Caco-2 (cell line): ENCODE measurements around the gene SELENOI. TPM values are rescaled to one million over a fixed set of nuclear protein-coding genes. Genes with fewer than 3 reads are reported as not detected.
A peak's percentile ranks its signal among the peaks of the same experiment; 100 is the strongest.

ENCODE experiments used
- BruUV-seq: library from RNA; stranded (reverse); fragments of 400-500 nt; replicated peaks from 2 replicates; lab custom pipeline; 2021; lab: Mats Ljungman, UMichigan
- CTCF ChIA-PET: fragments of 300-600 bp; sonication (Branson Sonifier 250); formaldehyde crosslinking; loops from one replicate; lab custom pipeline; 2022; ENCODE audit warnings: antibody characterized with exemption; lab: Charles Lee
- POLR2A ChIA-PET: fragments of 300-600 bp; sonication (Branson Sonifier 250); formaldehyde crosslinking; loops from one replicate; lab custom pipeline; 2022; ENCODE audit warnings: antibody characterized with exemption; lab: Charles Lee
- DNase-seq, 2 experiments: peaks; one replicate each; pipeline versions ENCODE4 v3.0.0 to v3.0.0-alpha.2; 2020 to 2022
- H3K27me3 ChIP-seq: replicated peaks from 2 replicates; pipeline ENCODE4 v1.6.0; 2011; ENCODE audit warnings: low read length; ENCODE audit not compliant: control insufficient read depth, insufficient read depth
- H3K36me3 ChIP-seq: 2 replicates; pipeline ENCODE4 v1.5.1; 2011; ENCODE audit warnings: low read length; ENCODE audit not compliant: control insufficient read depth, insufficient read depth
- H3K4me1 ChIP-seq: fragments of 250-450 bp; sonication (Bioruptor Pico); 2 replicates; pipeline ENCODE4 v1.5.1; 2020; ENCODE audit warnings: mild to moderate bottlenecking
- H3K4me3 ChIP-seq: 2 replicates; pipeline ENCODE4 v1.5.1; 2011; ENCODE audit warnings: low read depth, mild to moderate bottlenecking, control low read depth, low read length
- H3K9me3 ChIP-seq: fragments of 250-450 bp; sonication (Bioruptor Pico); 2 replicates; pipeline ENCODE4 v1.5.1; 2020; ENCODE audit warnings: mild to moderate bottlenecking, moderate library complexity
- H3K27ac Mint-ChIP-seq: one replicate; pipeline ENCODE4 v1.8.0; 2022; ENCODE audit warnings: mixed read lengths; ENCODE audit not compliant: unreplicated experiment
- H3K27me3 Mint-ChIP-seq: one replicate; pipeline ENCODE4 v1.8.0; 2022; ENCODE audit warnings: mixed read lengths; ENCODE audit not compliant: insufficient read depth, unreplicated experiment
- H3K36me3 Mint-ChIP-seq: one replicate; pipeline ENCODE4 v1.8.0; 2022; ENCODE audit warnings: mild to moderate bottlenecking, mixed read lengths; ENCODE audit not compliant: insufficient read depth, unreplicated experiment
- H3K4me1 Mint-ChIP-seq: one replicate; pipeline ENCODE4 v1.8.0; 2022; ENCODE audit warnings: low read depth, mixed read lengths; ENCODE audit not compliant: unreplicated experiment
- H3K4me3 Mint-ChIP-seq: one replicate; pipeline ENCODE4 v1.8.0; 2022; ENCODE audit warnings: mild to moderate bottlenecking, moderate library complexity, mixed read lengths; ENCODE audit not compliant: unreplicated experiment
- H3K9me3 Mint-ChIP-seq: one replicate; pipeline ENCODE4 v1.8.0; 2022; ENCODE audit warnings: mixed read lengths; ENCODE audit not compliant: unreplicated experiment
- intact Hi-C: fragments of 100-400 bp; cut with micrococcal nuclease; formaldehyde crosslinking; loops from one replicate; pipeline ENCODE4 v1.10.0; 2022; ENCODE audit not compliant: unreplicated experiment
- total RNA-seq: library from RNA; stranded (reverse); gene quantifications from 2 replicates; pipeline ENCODE4 v1.2.3, GENCODE V29; 2022
- TF ChIP-seq, protein P1 (sequence below), 2 experiments: fragments of 200-600 bp in 1 of 2; IDR thresholded peaks; 1 replicate in 1 of 2; 2 replicates in 1 of 2; pipeline versions ENCODE4 v1.5.1 to v1.8.0; 2011 to 2022; ENCODE audit warnings: antibody characterized with exemption in 1 of 2, control low read depth in 1 of 2, inconsistent platforms in 1 of 2, low read depth in 1 of 2, low read length in 1 of 2, mild to moderate bottlenecking in 1 of 2, moderate library complexity in 1 of 2; ENCODE audit not compliant: insufficient read depth in 1 of 2, severe bottlenecking in 1 of 2, unreplicated experiment in 1 of 2

The SELENOI gene
- total RNA-seq, 1 experiment from 2014 or later = 68.9 TPM

DNA sequence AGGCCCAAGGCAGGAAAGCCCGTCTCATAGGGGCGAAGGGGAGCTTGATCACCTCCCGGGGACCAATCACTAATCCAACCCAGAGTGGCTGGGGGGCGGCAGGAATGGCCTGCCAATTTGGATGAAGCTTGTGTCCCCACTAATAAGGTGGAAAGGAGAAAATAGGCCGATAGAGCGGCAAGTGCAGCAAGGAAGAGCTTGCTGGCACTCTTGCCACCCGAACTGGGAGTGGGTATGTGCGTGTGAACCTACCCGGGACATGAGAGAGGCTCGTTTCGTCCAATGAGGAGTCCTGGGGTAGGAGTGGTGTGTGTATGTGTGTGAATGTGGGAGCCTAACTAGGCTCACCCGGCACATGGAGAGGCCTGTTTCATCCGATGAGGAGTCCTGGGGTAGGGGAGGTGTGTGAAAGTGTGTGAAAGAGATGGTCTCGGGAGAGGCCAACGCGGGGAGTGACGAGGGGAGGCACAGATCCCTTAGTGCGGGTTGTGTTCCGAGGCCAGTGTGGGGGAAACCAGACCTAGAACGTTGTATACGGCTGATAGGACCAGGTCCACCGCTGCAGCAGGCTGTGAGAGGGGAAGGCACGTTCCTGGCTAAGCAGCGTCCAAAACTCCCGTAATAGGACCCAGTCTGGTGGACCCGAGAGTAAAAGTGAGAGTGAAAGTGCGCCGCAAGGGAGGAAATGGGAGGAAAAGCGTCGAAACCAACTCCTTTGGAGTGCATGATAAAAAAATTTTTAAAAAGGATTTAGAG, 47.1 kb upstream of the SELENOI start:
- no peak overlapping the region for H3K27ac Mint-ChIP-seq
- DNase-seq = no peak
- Histone ChIP-seq H3K4me3 (no peak overlapping the region), H3K9me3 (no peaks in the 10 kb centered on the region; the same call in 1 of the 2 replicates), H3K36me3 (no peaks in the 10 kb centered on the region), H3K4me1 (peaks cover 15% of the 10 kb centered on the region; the same call in 1 of the 2 replicates), H3K27me3 (no peaks in the 10 kb centered on the region)
- TF ChIP-seq, protein P1, sequence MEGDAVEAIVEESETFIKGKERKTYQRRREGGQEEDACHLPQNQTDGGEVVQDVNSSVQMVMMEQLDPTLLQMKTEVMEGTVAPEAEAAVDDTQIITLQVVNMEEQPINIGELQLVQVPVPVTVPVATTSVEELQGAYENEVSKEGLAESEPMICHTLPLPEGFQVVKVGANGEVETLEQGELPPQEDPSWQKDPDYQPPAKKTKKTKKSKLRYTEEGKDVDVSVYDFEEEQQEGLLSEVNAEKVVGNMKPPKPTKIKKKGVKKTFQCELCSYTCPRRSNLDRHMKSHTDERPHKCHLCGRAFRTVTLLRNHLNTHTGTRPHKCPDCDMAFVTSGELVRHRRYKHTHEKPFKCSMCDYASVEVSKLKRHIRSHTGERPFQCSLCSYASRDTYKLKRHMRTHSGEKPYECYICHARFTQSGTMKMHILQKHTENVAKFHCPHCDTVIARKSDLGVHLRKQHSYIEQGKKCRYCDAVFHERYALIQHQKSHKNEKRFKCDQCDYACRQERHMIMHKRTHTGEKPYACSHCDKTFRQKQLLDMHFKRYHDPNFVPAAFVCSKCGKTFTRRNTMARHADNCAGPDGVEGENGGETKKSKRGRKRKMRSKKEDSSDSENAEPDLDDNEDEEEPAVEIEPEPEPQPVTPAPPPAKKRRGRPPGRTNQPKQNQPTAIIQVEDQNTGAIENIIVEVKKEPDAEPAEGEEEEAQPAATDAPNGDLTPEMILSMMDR (IDR thresholded peaks at IDR 0.05; ENCODE audit: insufficient read depth in 1 of 2, low read depth in 1 of 2, low read length in 1 of 2, severe bottlenecking in 1 of 2, unreplicated experiment in 1 of 2) = no peak
- H3K36me3 Mint-ChIP-seq = no peaks in the 10 kb centered on the region
- H3K4me1 Mint-ChIP-seq = peaks cover 7% of the 10 kb centered on the region
- POLR2A ChIA-PET = no interaction called here
- H3K9me3 Mint-ChIP-seq = no peaks in the 10 kb centered on the region
- H3K27me3 Mint-ChIP-seq = no peaks in the 10 kb centered on the region
- no TSS peak for BruUV-seq
- no peak overlapping the region for H3K4me3 Mint-ChIP-seq
- CTCF ChIA-PET = no interaction called here
- intact Hi-C loops = loop anchor here (1.0 kb wide), 1 partner anchor 55 kb away; the partner anchor contains the start of genes HADHA and HADHB

DNA sequence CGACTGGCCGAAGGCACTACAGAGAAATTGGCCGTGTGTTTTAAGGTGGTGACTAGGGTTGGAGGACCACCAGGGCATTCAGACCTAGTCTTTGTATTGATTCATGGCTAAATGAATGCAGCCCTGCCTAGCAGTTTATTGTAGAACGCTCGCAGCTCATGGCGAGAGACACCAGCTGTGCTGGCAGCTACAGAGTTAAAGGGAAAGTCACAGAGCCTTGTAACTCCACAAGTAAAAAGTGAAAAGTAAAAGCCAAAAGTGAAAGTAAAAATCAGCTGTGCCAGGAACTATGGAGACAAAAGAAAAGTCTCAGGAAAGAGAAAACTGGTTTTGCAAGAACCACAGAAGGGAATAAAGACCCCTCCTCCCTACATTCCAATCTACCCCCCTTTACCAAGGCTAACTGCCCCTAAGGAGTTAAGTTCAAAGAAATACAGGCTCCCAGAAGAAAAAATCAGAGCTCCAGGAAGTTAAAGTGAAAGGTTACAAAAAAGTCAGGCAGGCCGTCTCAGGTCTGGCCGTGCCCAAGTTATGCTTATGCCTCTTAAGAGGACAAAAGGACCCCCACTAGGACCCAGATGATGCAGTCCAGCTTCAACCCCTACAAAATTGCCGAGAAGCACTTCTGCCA, 46.4 kb upstream of the SELENOI start:
- ChIA-PET CTCF (interaction anchor here (0.8 to 1.5 kb wide), 2 partner anchors 15 to 308 kb away, joined by 3 read pairs; no protein-coding TSS in a partner anchor), POLR2A (interaction anchor here (0.6 to 1.3 kb wide), 2 partner anchors 23 to 46 kb away, joined by 3 to 4 read pairs; partner anchors contain the start of gene SELENOI)
- Mint-ChIP-seq H3K4me1 (peaks cover 7% of the 10 kb centered on the region), H3K36me3 (no peaks in the 10 kb centered on the region), H3K27ac (no peak overlapping the region), H3K27me3 (no peaks in the 10 kb centered on the region), H3K4me3 (no peak overlapping the region), H3K9me3 (no peaks in the 10 kb centered on the region)
- Histone ChIP-seq H3K9me3 (no peaks in the 10 kb centered on the region; the same call in 1 of the 2 replicates), H3K27me3 (no peaks in the 10 kb centered on the region), H3K4me1 (peaks cover 15% of the 10 kb centered on the region; the same call in 1 of the 2 replicates), H3K4me3 (no peak overlapping the region; the same call in 1 of the 2 replicates), H3K36me3 (no peaks in the 10 kb centered on the region)
- no TSS peak for BruUV-seq
- TF ChIP-seq, protein P1 (IDR thresholded peaks at IDR 0.05; ENCODE audit: insufficient read depth in 1 of 2, low read depth in 1 of 2, low read length in 1 of 2, severe bottlenecking in 1 of 2, unreplicated experiment in 1 of 2) = no peak
- peak in 1 of 2 experiments; percentile 55 for DNase-seq
- intact Hi-C loops = loop anchor here (1.0 kb wide), 1 partner anchor 55 kb away; the partner anchor contains the start of genes HADHA and HADHB
